Stomach (tissue), 4 donors: ENCODE measurements around the gene NUBPL.
"Not testable (repeated sequence)": the region's sequence is repeated elsewhere in the genome, so short reads cannot be mapped to it uniquely, and the experiment has no call there.

Experiments
- EP300 ChIP-seq: sonication (generic); formaldehyde crosslinking; IDR thresholded peaks from one replicate; pipeline ENCODE4 v1.6.1; 2017; ENCODE audit warnings: antibody characterized with exemption
- POLR2A ChIP-seq, 4 donors: fragments of 450-650 bp; IDR thresholded peaks; one replicate each; pipeline ENCODE4 v1.6.1; 2016; ENCODE audit warnings: antibody characterized with exemption in 4 of 4, control low read depth in 2 of 4, mild to moderate bottlenecking in 1 of 4, moderate library complexity in 1 of 4
- POLR2AphosphoS5 ChIP-seq, 3 donors: sonication (generic); formaldehyde crosslinking; IDR thresholded peaks; one replicate each; pipeline ENCODE4 v1.6.1; 2016; ENCODE audit warnings: antibody characterized with exemption in 3 of 3
- TF ChIP-seq, protein P1 (sequence below), 7 experiments: fragments of 450-650 bp in 4 of 7; fragments of 200-600 bp in 3 of 7; sonication (generic) in 3 of 7; IDR thresholded peaks; one replicate each; pipeline ENCODE4 v1.5.1; 2016 to 2019; ENCODE audit warnings: antibody characterized with exemption in 7 of 7, control low read depth in 2 of 7, mild to moderate bottlenecking in 1 of 7

DNA sequence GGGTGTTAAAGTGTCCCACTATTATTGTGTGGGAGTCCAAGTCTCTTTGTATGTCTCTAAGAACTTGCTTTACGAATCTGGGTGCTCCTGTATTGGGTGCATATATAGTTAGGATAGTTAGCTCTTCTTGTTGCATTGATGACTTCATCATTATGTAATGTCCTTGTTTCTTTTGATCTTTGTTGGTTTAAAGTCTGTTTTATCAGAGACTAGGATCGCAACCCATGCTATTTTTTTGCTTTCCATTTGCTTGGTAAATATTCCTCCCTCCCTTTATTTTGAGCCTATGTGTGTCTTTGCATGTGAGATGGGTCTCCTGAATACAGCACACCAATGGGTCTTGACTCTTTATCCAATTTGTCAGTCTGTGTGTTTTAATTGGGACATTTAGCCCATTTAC is 57.7 kb downstream of the NUBPL start:
- TF ChIP-seq, protein P1, sequence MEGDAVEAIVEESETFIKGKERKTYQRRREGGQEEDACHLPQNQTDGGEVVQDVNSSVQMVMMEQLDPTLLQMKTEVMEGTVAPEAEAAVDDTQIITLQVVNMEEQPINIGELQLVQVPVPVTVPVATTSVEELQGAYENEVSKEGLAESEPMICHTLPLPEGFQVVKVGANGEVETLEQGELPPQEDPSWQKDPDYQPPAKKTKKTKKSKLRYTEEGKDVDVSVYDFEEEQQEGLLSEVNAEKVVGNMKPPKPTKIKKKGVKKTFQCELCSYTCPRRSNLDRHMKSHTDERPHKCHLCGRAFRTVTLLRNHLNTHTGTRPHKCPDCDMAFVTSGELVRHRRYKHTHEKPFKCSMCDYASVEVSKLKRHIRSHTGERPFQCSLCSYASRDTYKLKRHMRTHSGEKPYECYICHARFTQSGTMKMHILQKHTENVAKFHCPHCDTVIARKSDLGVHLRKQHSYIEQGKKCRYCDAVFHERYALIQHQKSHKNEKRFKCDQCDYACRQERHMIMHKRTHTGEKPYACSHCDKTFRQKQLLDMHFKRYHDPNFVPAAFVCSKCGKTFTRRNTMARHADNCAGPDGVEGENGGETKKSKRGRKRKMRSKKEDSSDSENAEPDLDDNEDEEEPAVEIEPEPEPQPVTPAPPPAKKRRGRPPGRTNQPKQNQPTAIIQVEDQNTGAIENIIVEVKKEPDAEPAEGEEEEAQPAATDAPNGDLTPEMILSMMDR (IDR thresholded peaks at IDR 0.05) = not testable (repeated sequence)
- not testable (repeated sequence) for TF ChIP-seq POLR2A (IDR thresholded peaks at IDR 0.05); POLR2AphosphoS5 (IDR thresholded peaks at IDR 0.05); EP300
